Gastroesophageal sphincter (tissue), 4 donors: Measurements from ENCODE around the gene MAFF. TPM values are rescaled to one million over a fixed set of nuclear protein-coding genes. Genes with fewer than 3 reads are reported as not detected.

Experiments used
- ATAC-seq: fragments of 150-250 bp; one replicate; pipeline ENCODE4 v1.9.1; 2016; ENCODE audit warnings: mild to moderate bottlenecking, moderate library complexity
- H3K27ac ChIP-seq, 4 donors: fragments of 200-600 bp; sonication (generic) in 3 of 4; 1 replicate in 3 of 4; 2 replicates in 1 of 4; pipeline ENCODE4 v1.5.1; 2016 to 2019
- H3K27me3 ChIP-seq: fragments of 200-600 bp; sonication (generic); one replicate; pipeline ENCODE4 v1.5.1; 2019
- H3K36me3 ChIP-seq, 2 donors: fragments of 200-600 bp; sonication (generic); one replicate each; pipeline ENCODE4 v1.5.1; 2019; ENCODE audit warnings: control low read depth in 1 of 2
- H3K4me1 ChIP-seq, 3 donors: fragments of 200-600 bp; sonication (generic); 1 replicate in 2 of 3; 2 replicates in 1 of 3; pipeline ENCODE4 v1.5.1; 2016 to 2019; ENCODE audit warnings: control low read depth in 2 of 3
- H3K4me3 ChIP-seq, 2 donors: fragments of 200-600 bp; sonication (generic); one replicate each; pipeline ENCODE4 v1.5.1; 2019; ENCODE audit warnings: mild to moderate bottlenecking in 1 of 2, moderate library complexity in 1 of 2
- H3K9me3 ChIP-seq, 3 donors: fragments of 200-600 bp; sonication (generic); one replicate each; pipeline ENCODE4 v1.5.1; 2017 to 2019; ENCODE audit warnings: control low read depth in 2 of 3
- EP300 ChIP-seq: sonication (generic); formaldehyde crosslinking; IDR thresholded peaks from one replicate; pipeline ENCODE4 v1.6.1; 2017; ENCODE audit warnings: antibody characterized with exemption, mild to moderate bottlenecking
- POLR2A ChIP-seq, 2 donors: fragments of 450-650 bp; IDR thresholded peaks; one replicate each; pipeline ENCODE4 v1.6.1; 2017; ENCODE audit warnings: antibody characterized with exemption in 2 of 2, mild to moderate bottlenecking in 2 of 2, moderate library complexity in 1 of 2
- POLR2AphosphoS5 ChIP-seq: sonication (generic); formaldehyde crosslinking; IDR thresholded peaks from one replicate; pipeline ENCODE4 v1.6.1; 2017; ENCODE audit warnings: antibody characterized with exemption
- WGBS, 2 donors: methylation state at CpG; one replicate each; pipeline ENCODE4 v1.1.5; 2018; ENCODE audit warnings: low coverage in 1 of 2; 5-methylcytosine and 5-hydroxymethylcytosine counted together
- total RNA-seq, 4 donors: library from RNA; depleted of rRNA; stranded (reverse); fragments of >200 nt; gene quantifications; one replicate each; pipeline ENCODE4 v1.1.0, GENCODE V29; 2016
- TF ChIP-seq, protein P1 (sequence below), 4 experiments: fragments of 200-600 bp in 2 of 4; fragments of 450-650 bp in 2 of 4; sonication (generic) in 1 of 4; IDR thresholded peaks; one replicate each; pipeline ENCODE4 v1.5.1; 2017 to 2019; ENCODE audit warnings: antibody characterized with exemption in 4 of 4, mild to moderate bottlenecking in 2 of 4, moderate library complexity in 2 of 4

Gene MAFF
- total RNA-seq, 4 donors from 2014 or later = 21.2 to 93.7 (median 51.2) TPM

DNA sequence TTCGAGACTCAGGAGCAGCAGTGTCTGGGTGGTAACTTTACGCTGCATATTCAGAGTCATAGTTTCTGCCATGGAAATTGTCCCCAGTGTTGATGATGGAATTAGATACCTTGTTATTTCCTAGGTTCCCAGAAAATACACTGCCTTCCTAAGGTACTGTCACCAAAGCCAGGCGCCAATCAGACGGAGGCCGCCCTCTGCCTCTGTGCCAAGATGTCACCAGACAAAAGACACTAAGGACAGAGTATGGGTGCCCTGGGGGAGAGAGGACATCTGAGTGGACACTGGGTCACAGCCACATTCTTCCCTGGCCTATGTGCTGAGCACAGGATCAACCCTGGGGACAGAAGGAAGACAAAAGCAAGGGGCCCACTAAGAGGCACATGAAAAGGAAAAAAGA, 31.3 kb upstream of the MAFF start:
- H3K9me3 ChIP-seq = no peaks in the 10 kb centered on the region
- H3K27me3 ChIP-seq = no peaks in the 10 kb centered on the region
- TF ChIP-seq EP300 = no peak
- TF ChIP-seq, protein P1, sequence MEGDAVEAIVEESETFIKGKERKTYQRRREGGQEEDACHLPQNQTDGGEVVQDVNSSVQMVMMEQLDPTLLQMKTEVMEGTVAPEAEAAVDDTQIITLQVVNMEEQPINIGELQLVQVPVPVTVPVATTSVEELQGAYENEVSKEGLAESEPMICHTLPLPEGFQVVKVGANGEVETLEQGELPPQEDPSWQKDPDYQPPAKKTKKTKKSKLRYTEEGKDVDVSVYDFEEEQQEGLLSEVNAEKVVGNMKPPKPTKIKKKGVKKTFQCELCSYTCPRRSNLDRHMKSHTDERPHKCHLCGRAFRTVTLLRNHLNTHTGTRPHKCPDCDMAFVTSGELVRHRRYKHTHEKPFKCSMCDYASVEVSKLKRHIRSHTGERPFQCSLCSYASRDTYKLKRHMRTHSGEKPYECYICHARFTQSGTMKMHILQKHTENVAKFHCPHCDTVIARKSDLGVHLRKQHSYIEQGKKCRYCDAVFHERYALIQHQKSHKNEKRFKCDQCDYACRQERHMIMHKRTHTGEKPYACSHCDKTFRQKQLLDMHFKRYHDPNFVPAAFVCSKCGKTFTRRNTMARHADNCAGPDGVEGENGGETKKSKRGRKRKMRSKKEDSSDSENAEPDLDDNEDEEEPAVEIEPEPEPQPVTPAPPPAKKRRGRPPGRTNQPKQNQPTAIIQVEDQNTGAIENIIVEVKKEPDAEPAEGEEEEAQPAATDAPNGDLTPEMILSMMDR (IDR thresholded peaks at IDR 0.05) = no peak
- TF ChIP-seq POLR2A (IDR thresholded peaks at IDR 0.05) = no peak
- TF ChIP-seq POLR2AphosphoS5 = no peak
- H3K4me1 ChIP-seq = peaks cover 0 to 44% (median 2%) of the 10 kb centered on the region in 3 donors
- WGBS, 2 donors = 95% methylated on average over 2 of the region's 5 CpGs; no CpG with 5 or more reads in 1 of the 2 donors
- H3K36me3 ChIP-seq = peaks cover 0 to 32% of the 10 kb centered on the region in 2 donors
- H3K27ac ChIP-seq = no peak overlapping the region
- H3K4me3 ChIP-seq = no peak overlapping the region
- ATAC-seq = no peak

DNA sequence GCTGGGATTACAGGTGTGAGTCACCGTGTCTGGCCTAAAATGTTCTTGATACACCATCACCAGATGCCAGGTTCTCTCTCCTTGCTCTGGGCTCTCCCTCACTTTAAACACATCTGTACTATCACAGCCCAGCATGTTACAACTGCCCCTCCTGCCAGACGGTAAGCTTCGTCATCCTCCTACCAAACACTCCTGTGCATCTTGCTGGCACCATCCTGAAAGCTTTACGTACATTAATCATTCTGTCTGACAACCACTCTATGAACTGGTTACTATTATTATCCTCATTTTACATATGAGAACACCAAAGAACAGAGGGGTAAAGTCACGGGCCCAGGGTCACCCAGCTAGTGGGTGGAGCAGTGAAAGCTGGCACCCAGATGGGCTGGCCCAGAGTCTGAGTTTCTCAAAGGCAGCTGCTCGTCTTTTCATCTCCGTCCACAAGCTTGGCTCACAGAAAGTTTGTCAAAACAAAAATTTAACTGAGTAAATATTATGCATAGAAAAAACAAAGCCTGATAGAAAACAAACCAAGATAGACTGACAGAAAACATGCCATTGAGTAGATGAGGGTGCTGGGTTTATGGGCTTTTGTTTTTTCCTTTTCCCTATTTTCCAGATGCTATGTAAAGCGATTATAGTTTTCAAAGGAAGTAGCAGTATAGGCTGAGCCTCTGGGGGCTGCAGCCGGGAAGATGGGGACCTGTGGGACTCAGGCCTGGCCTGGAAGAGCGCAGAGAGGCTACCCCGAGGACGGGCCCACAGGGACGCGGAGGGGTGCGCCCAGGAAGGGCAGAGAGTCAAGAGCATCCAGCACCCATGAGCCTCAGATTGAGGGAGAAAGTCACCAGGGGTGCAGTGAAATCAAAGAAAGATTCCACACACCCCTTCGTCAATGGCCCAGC, 29.6 kb upstream of the MAFF start:
- Histone ChIP-seq H3K4me3 (no peak overlapping the region), H3K36me3 (peaks cover 0 to 20% of the 10 kb centered on the region in 2 donors), H3K4me1 (peaks cover 0 to 57% (median 12%) of the 10 kb centered on the region in 3 donors), H3K27ac (peak overlapping the region in 2 of 4 donors; percentile 39 to 50), H3K9me3 (no peaks in the 10 kb centered on the region), H3K27me3 (no peaks in the 10 kb centered on the region)
- no peak for ATAC-seq
- TF ChIP-seq EP300 = no peak
- TF ChIP-seq, protein P1 (IDR thresholded peaks at IDR 0.05) = no peak
- TF ChIP-seq POLR2AphosphoS5 = no peak
- no peak for TF ChIP-seq POLR2A (IDR thresholded peaks at IDR 0.05)
- WGBS, 2 donors = 70% methylated on average over 6 to 8 of the region's 16 CpGs

DNA sequence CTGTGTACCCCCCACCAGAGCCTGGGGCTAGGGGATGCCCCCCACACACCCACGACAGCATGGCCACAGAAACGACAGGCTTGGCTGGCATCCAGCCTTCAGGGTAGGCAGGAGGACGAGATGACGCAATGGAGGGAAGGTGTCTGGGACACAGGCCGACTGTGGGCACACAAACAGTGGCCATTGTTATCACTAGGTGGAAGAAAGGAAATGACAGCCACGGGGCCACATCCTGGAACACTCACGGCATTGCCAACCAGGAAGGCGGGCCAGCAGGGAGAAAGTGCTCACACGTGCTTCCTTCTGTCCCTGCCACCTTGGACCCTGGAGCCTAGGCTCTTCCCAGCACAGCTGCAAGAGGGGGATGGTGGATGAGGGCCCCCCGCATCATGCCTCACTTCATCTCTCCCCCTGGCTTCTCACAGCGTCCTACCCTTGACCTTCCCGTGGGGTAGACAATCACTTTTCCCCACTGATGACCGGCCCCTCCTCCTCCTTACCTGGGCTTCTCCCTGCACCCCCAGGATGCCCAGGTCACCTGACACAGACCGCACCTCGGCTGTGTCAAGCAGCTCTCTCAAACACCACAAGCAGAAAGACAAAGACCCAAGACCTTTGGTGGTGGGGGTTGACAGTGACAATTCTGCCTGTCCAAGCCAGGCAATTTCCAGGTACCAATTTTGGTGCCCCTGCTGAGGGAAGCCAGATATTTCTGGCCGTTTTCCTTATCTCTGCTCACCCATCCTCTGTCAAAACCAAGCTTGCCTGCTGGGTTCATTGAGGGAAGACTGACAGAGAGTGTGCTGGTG, 28.8 kb upstream of the MAFF start:
- peaks cover 0 to 11% of the 10 kb centered on the region in 2 donors for H3K36me3 ChIP-seq
- H3K27me3 ChIP-seq = no peaks in the 10 kb centered on the region
- ATAC-seq = peak; percentile 48
- no peaks in the 10 kb centered on the region for H3K9me3 ChIP-seq
- TF ChIP-seq POLR2A (IDR thresholded peaks at IDR 0.05) = no peak
- peak; percentile 65 for TF ChIP-seq POLR2AphosphoS5
- WGBS, 2 donors = 62 to 72% methylated on average over 9 to 10 of the region's 16 CpGs
- H3K4me1 ChIP-seq = peaks cover 0 to 57% (median 17%) of the 10 kb centered on the region in 3 donors
- H3K4me3 ChIP-seq = no peak overlapping the region
- H3K27ac ChIP-seq = peak overlapping the region in 2 of 4 donors; percentile 39 to 50

DNA sequence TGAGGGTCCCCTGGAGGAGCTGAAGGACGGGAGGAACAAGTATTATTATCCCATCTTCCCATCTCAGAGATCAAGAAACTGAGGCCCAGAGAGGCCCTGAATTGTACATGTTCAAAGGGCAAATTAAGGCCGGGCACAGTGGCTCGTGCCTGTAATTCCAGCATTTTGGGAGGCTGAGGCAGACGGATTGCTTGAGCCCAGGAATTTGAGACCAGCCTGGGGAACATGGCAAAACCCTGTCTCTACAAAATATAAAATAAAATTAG, 28.2 kb upstream of the MAFF start:
- TF ChIP-seq POLR2AphosphoS5 = no peak
- no peak for TF ChIP-seq POLR2A (IDR thresholded peaks at IDR 0.05)
- no peak for TF ChIP-seq EP300
- TF ChIP-seq, protein P1 (IDR thresholded peaks at IDR 0.05) = no peak

DNA sequence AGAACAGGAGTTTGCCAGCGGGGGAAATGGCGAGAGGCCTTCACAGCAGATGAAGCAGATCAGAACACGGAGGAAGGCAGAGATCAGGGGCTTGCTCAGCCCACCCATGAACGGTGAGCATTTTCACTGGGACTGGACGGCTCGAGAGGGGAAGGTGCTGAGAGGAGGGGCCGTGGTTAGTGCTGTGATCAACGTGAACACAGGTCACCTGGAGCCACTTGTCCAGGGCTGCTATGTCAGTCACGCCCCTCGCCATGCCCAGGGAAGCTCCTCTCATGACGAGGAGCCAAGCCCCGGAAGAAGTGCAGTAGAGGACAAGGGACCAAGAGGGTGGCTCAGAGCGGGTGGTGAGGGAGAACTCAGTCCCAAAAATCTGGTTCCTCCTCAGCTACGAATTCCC, 27.2 kb upstream of the MAFF start:
- TF ChIP-seq EP300 (no peak), POLR2AphosphoS5 (no peak), POLR2A (IDR thresholded peaks at IDR 0.05) (no peak)
- TF ChIP-seq, protein P1 (IDR thresholded peaks at IDR 0.05) = no peak
- WGBS, 2 donors = 60 to 76% methylated on average over 1 to 9 of the region's 14 CpGs
- Histone ChIP-seq H3K36me3 (no peaks in the 10 kb centered on the region), H3K27me3 (no peaks in the 10 kb centered on the region), H3K27ac (peak overlapping the region in 1 of 4 donors; percentile 87), H3K9me3 (no peaks in the 10 kb centered on the region), H3K4me3 (no peak overlapping the region), H3K4me1 (peaks cover 0 to 60% (median 17%) of the 10 kb centered on the region in 3 donors)
- ATAC-seq = no peak

More for the DNA sequence above, 28.2 kb upstream of the MAFF start:
- Histone ChIP-seq H3K4me3 (no peak overlapping the region), H3K36me3 (peaks cover 0 to 9% of the 10 kb centered on the region in 2 donors), H3K27me3 (no peaks in the 10 kb centered on the region), H3K9me3 (no peaks in the 10 kb centered on the region), H3K4me1 (peaks cover 0 to 57% (median 17%) of the 10 kb centered on the region in 3 donors), H3K27ac (no peak overlapping the region)
- ATAC-seq = no peak
- 93% methylated on average over 3 of the region's 4 CpGs; no CpG with 5 or more reads in 1 of the 2 donors for WGBS, 2 donors
